Measurements from ENCODE around the gene CGNL1.

- TF ChIP-seq CTCF (IDR thresholded peaks at IDR 0.05) (no peak), EZH2 (IDR thresholded peaks at IDR 0.05) (no peak)
Observed at GRCh38 chr15:57565311-57565710, 189.0 kb downstream of the CGNL1 start.
